Metanephros (tissue), 1 donor: Measurements from ENCODE around the gene RASSF9. TPM values are rescaled to one million over a fixed set of nuclear protein-coding genes. Genes with fewer than 3 reads are reported as not detected.

ENCODE experiments used
- total RNA-seq: library from RNA; depleted of rRNA; stranded (reverse); fragments of >200 nt; gene quantifications from one replicate; pipeline ENCODE4 v1.2.3, GENCODE V29; 2014

Gene RASSF9
- 10.4 TPM for total RNA-seq

DNA sequence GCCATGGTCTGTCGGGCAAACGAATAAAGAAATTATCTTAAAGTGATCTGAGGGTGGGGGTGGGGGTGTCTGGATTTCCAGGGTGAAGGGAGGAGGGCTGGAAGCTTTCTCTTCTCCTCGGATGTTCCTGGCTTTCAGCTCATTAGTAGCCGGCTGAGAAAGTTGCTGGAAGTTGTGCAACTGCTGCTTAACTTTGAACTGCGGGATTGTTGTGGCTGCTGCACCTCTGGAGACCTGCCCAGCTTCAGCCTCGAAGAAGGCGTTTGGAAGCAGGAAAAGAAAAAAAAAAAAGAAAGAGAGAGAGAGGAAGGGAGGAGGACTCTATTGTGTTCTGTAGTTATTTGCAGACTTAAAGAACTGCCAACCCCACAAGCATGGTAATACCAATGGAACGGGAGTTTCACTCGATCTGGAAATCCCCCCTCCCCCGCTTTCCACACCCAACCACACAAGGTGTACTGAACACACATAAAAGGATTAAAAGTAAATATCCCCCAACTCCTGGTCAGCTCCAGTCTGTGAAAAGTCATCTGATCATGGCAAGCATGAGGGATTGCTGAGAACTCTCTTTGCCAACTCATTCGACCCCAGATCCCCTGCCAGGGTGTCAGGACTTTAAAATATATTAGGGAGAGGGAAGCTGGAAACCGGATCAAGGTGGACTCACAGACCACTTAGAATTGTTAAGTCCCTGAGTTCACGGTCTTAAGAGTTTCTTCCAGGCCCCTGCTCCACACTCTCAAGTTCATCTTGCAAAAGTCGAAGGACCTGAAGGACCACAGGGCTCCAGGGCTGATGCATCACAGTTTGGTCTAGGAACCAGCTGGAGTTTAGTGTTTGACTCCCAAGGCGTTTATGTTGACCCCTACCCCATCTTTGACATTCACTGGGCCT, at the start of gene RASSF9:
Gene RASSF9, minus strand, starts transcription at position 213 of the 894 bp plus-strand sequence. Its CDS starts 208 bp downstream, at position 5.

DNA sequence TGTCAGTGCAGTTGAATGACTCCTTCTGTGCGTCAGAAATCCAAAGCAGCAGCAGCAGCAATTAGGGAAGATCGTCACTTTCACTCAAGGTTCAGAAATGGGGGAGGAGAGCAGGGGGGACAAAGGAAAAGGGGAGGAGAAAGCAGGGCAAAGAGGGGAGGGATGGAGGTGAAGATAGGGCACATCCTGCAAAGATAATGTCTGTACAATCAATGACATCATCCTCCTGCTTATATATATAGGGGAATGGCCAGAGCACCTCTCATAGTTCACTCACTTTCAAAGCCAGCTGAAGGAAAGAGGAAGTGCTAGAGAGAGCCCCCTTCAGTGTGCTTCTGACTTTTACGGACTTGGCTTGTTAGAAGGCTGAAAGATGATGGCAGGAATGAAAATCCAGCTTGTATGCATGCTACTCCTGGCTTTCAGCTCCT, 37.8 kb upstream of the RASSF9 start, which contains the start of gene NTS:
Gene NTS, plus strand, starts transcription at position 265 of the 431 bp plus-strand sequence. Its CDS starts 109 bp downstream, at position 374.

Other genes starting within 250 kb of the RASSF9 start
- gene NTS, start 37.9 kb upstream of the RASSF9 start, total RNA-seq: 1.2 TPM